NT2/D1 (cell line): Measurements from ENCODE around the gene NDNF.

ENCODE experiments used
- SUZ12 ChIP-seq: IDR thresholded peaks from 2 replicates; pipeline ENCODE4 v1.6.1; 2011; ENCODE audit not compliant: insufficient read length, insufficient read depth; ENCODE audit errors: extremely low read depth
- YY1 ChIP-seq: IDR thresholded peaks from 2 replicates; pipeline ENCODE4 v1.6.1; 2011; ENCODE audit not compliant: insufficient read length, insufficient read depth
- ZNF274 ChIP-seq: IDR thresholded peaks from 2 replicates; pipeline ENCODE4 v1.6.1; 2011; ENCODE audit warnings: mild to moderate bottlenecking, low read depth, low read length

DNA sequence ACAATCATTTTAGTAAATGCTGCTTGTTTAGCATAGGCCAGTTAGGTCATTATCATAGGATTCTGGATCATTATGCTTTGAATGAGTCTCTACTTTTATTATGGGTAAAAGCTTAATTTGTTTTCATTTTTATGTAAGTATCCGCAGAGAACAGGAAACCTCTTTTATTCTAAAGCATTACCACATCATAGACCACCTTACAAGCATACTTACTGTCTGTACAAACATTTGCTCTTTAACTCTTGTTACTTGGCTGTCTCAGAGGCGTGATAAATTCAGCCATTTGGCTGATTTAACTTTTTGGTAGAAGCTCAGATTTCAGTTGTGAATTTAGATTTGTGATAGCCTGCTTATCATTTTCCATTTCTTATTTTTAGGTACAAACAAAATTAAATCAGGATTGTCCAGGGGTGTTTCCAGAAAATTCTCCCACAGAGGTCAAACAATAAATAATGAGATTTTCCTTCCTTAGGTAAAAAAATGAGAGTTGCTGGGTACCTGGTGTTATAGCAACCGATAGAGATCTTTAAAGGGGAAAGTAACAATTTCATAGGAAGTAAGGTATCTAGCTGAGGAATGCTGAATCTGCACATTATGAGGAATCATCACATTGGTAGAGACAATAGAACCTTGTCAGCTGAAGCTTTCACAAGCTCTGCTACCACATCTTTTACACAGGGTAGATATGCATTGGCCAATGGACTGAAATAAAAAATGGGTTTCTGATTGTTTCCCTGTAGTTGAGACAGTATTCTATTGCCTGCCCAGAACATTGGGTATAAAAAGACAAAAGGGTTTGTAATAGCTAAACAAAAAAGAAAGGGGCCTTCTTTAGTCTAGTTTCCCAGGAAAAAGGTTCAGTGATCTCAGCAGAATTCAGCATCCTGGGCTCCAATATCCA lies 62.5 kb downstream of the NDNF start:
- no peak for TF ChIP-seq SUZ12
- no peak for TF ChIP-seq ZNF274
- no peak for TF ChIP-seq YY1
